Measurements from ENCODE around the gene SH3TC2. TPM values are rescaled to one million over a fixed set of nuclear protein-coding genes. Genes with fewer than 3 reads are reported as not detected.

SH3TC2 gene
- polyA plus RNA-seq, 1 of the 3 experiments (the other 2 are of a cell fraction) = 1.1 TPM

GRCh38 chr5:149071756-149072155, 8.9 kb upstream of the SH3TC2 start:
- 50% methylated on average over 2 of the region's 2 CpGs for WGBS (ENCODE audit: low lambda C conversion rate)
- TF ChIP-seq MXI1 (IDR thresholded peaks at IDR 0.05; ENCODE audit: low read depth, low read length) (no peak), FOSL2 (IDR thresholded peaks at IDR 0.05; ENCODE audit: borderline replicate concordance, low read depth) (no peak), USF1 (IDR thresholded peaks at IDR 0.05; ENCODE audit: borderline replicate concordance, low read depth) (no peak), RXRA (IDR thresholded peaks at IDR 0.05; ENCODE audit: borderline replicate concordance, low read depth) (no peak), IRF3 (IDR thresholded peaks at IDR 0.05; ENCODE audit: low read depth, low read length) (no peak), JUND (IDR thresholded peaks at IDR 0.05) (no peak), SIN3A (IDR thresholded peaks at IDR 0.05; ENCODE audit: borderline replicate concordance, low read depth, low read length) (no peak), REST (IDR thresholded peaks at IDR 0.05; ENCODE audit: low read depth, low read length) (no peak), MAX (IDR thresholded peaks at IDR 0.05; ENCODE audit: low read depth) (no peak), FOXM1 (IDR thresholded peaks at IDR 0.05; ENCODE audit: low read depth) (no peak), USF2 (IDR thresholded peaks at IDR 0.05; ENCODE audit: borderline replicate concordance, low read depth, low read length) (no peak), EZH2phosphoT487 (IDR thresholded peaks at IDR 0.05; ENCODE audit: borderline replicate concordance, low read depth) (no peak), TEAD4 (IDR thresholded peaks at IDR 0.05; ENCODE audit: borderline replicate concordance, insufficient read depth) (no peak), GABPA (IDR thresholded peaks at IDR 0.05; ENCODE audit: low read depth) (no peak), POLR2AphosphoS5 (IDR thresholded peaks at IDR 0.05; ENCODE audit: low read depth, low read length) (no peak), YY1 (IDR thresholded peaks at IDR 0.05; ENCODE audit: low read depth) (no peak), PBX3 (IDR thresholded peaks at IDR 0.05) (no peak)

More at GRCh38 chr5:149071756-149072155, 8.9 kb upstream of the SH3TC2 start:
- no peaks in the 10 kb centered on the region for H3F3A ChIP-seq (replicated peaks; ENCODE audit: insufficient read depth)
- no peak overlapping the region for H3K27ac ChIP-seq (ENCODE audit: low read depth in 2 of 2, low read length in 1 of 2)
- no peak overlapping the region for H2AFZ ChIP-seq (ENCODE audit: low read depth)
- no peaks in the 10 kb centered on the region for H4K20me1 ChIP-seq (ENCODE audit: insufficient read depth)
- no peak overlapping the region for H3K4me2 ChIP-seq
- no peak overlapping the region for H3K4me3 ChIP-seq (ENCODE audit: low read depth in 2 of 2, low read length in 1 of 2)
- CTCF ChIA-PET = interaction anchor here (1.4 to 4.9 kb wide), 3 partner anchors 36 to 341 kb away, joined by 3 to 16 read pairs (median 6); no protein-coding TSS in a partner anchor
- H3K9me3 ChIP-seq = no peaks in the 10 kb centered on the region
- H3K27me3 ChIP-seq (ENCODE audit: insufficient read depth) = no peaks in the 10 kb centered on the region
- no peaks in the 10 kb centered on the region for H3K4me1 ChIP-seq (ENCODE audit: control insufficient read depth in 1 of 2, insufficient read depth in 2 of 2, low read depth in 1 of 2, low read length in 1 of 2)
- POLR2A ChIA-PET = no interaction called here
- no peak for DNase-seq
- H3K79me2 ChIP-seq (ENCODE audit: insufficient read depth) = no peaks in the 10 kb centered on the region
- H3K36me3 ChIP-seq (replicated peaks in 1 of 2; ENCODE audit: control insufficient read depth in 1 of 2, insufficient read depth in 2 of 2, low read length in 1 of 2) = no peaks in the 10 kb centered on the region
- H3K9ac ChIP-seq = no peak overlapping the region
- no peaks in the 10 kb centered on the region for H3K9me2 ChIP-seq

Measured in SK-N-SH (cell line).